Activated CD8-positive, alpha-beta memory T cell treated with anti-CD3 and anti-CD28 coated beads, Interleukin-2, amount 50 U/mL, for 24 hours (primary cell): ENCODE measurements around the gene ETS2.
A peak's percentile ranks its signal among the peaks of the same experiment; 100 is the strongest.

Source experiments
- DNase-seq: peaks from one replicate; pipeline ENCODE4 v3.0.0-alpha.2; 2020; ENCODE audit errors: extremely low read depth

Gene ETS2

GRCh38 chr21:38805328-38806152 is at the start of gene ETS2:
ETS2 (plus strand) TSS chr21:38805929; CDS start chr21:38810035, 4,106 bp downstream.
- DNase-seq: peak; percentile 50

GRCh38 chr21:38756746-38757145 is 49.0 kb upstream of the ETS2 start:
- no peak for DNase-seq

- no peak for DNase-seq
Observed at GRCh38 chr21:38758501-38759214, 47.1 kb upstream of the ETS2 start.

- no peak for DNase-seq
Observed at GRCh38 chr21:38759413-38759812, 46.3 kb upstream of the ETS2 start.

- no peak for DNase-seq
Observed at GRCh38 chr21:38760017-38760761, 45.5 kb upstream of the ETS2 start.

- no peak for DNase-seq
Observed at GRCh38 chr21:38760762-38761155, 45.0 kb upstream of the ETS2 start.

- DNase-seq: no peak
Observed at GRCh38 chr21:38761531-38761930, 44.2 kb upstream of the ETS2 start.

- DNase-seq: no peak
Observed at GRCh38 chr21:38765056-38765455, 40.7 kb upstream of the ETS2 start.

GRCh38 chr21:38766987-38767722 is 38.6 kb upstream of the ETS2 start:
- peak; percentile 31 for DNase-seq

GRCh38 chr21:38768471-38769063 is 37.2 kb upstream of the ETS2 start:
- peak; percentile 44 for DNase-seq

GRCh38 chr21:38769191-38769780 is 36.4 kb upstream of the ETS2 start:
- no peak for DNase-seq

- DNase-seq: no peak
Observed at GRCh38 chr21:38770660-38771059, 35.1 kb upstream of the ETS2 start.

GRCh38 chr21:38771536-38771935 is 34.2 kb upstream of the ETS2 start:
- DNase-seq: no peak

- no peak for DNase-seq
Observed at GRCh38 chr21:38772646-38773045, 33.1 kb upstream of the ETS2 start.

- no peak for DNase-seq
Observed at GRCh38 chr21:38773099-38774061, 32.3 kb upstream of the ETS2 start.

GRCh38 chr21:38774152-38774551 is 31.6 kb upstream of the ETS2 start:
- DNase-seq: no peak

GRCh38 chr21:38774586-38775285 is 31.0 kb upstream of the ETS2 start:
- no peak for DNase-seq

- no peak for DNase-seq
Observed at GRCh38 chr21:38775733-38776132, 30.0 kb upstream of the ETS2 start.

- no peak for DNase-seq
Observed at GRCh38 chr21:38777015-38777414, 28.7 kb upstream of the ETS2 start.
